ENCODE data around the gene EED. TPM values are rescaled to one million over a fixed set of nuclear protein-coding genes. Genes with fewer than 3 reads are reported as not detected.

Gene EED
- polyA plus RNA-seq, 1 donor from 2014 or later, result 40.1 TPM

- Histone ChIP-seq H3K36me3 (ENCODE audit: insufficient read depth, low read length) (no peaks in the 10 kb centered on the region), H2AFZ (ENCODE audit: low read depth, low read length) (no peak overlapping the region), H3K27ac (ENCODE audit: low read length) (no peak overlapping the region), H3K27me3 (ENCODE audit: insufficient read depth, low read depth, low read length) (no peaks in the 10 kb centered on the region), H3K79me2 (replicated peaks; ENCODE audit: insufficient read depth, low read length) (no peaks in the 10 kb centered on the region), H3K9ac (ENCODE audit: low read length) (no peak overlapping the region), H4K20me1 (ENCODE audit: insufficient read depth) (no peaks in the 10 kb centered on the region), H3K4me3 (ENCODE audit: low read length) (no peak overlapping the region), H3F3A (ENCODE audit: insufficient read depth, low read length, poor library complexity, severe bottlenecking) (no peaks in the 10 kb centered on the region), H3K4me2 (ENCODE audit: low read length) (no peak overlapping the region), H3K9me2 (ENCODE audit: insufficient read depth, low read length) (peaks cover 3% of the 10 kb centered on the region), H3K9me3 (ENCODE audit: low read length) (no peaks in the 10 kb centered on the region)
- TF ChIP-seq SMC3 (conservative IDR thresholded peaks at IDR 0.05; ENCODE audit: poor library complexity) (no peak), REST (IDR thresholded peaks at IDR 0.05; ENCODE audit: borderline replicate concordance) (no peak), EP300 (conservative IDR thresholded peaks at IDR 0.05; ENCODE audit: poor library complexity, severe bottlenecking) (no peak), MXI1 (conservative IDR thresholded peaks at IDR 0.05; ENCODE audit: poor library complexity, severe bottlenecking) (no peak), EZH2 (IDR thresholded peaks at IDR 0.05; ENCODE audit: borderline replicate concordance, insufficient read depth, low read length, poor library complexity, severe bottlenecking) (no peak), POLR2AphosphoS5 (IDR thresholded peaks at IDR 0.05) (no peak), TAF1 (IDR thresholded peaks at IDR 0.05; ENCODE audit: low read depth) (no peak), RAD21 (conservative IDR thresholded peaks at IDR 0.05) (no peak)
- TF ChIP-seq, protein P1, sequence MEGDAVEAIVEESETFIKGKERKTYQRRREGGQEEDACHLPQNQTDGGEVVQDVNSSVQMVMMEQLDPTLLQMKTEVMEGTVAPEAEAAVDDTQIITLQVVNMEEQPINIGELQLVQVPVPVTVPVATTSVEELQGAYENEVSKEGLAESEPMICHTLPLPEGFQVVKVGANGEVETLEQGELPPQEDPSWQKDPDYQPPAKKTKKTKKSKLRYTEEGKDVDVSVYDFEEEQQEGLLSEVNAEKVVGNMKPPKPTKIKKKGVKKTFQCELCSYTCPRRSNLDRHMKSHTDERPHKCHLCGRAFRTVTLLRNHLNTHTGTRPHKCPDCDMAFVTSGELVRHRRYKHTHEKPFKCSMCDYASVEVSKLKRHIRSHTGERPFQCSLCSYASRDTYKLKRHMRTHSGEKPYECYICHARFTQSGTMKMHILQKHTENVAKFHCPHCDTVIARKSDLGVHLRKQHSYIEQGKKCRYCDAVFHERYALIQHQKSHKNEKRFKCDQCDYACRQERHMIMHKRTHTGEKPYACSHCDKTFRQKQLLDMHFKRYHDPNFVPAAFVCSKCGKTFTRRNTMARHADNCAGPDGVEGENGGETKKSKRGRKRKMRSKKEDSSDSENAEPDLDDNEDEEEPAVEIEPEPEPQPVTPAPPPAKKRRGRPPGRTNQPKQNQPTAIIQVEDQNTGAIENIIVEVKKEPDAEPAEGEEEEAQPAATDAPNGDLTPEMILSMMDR (IDR thresholded peaks at IDR 0.05; ENCODE audit: poor library complexity, severe bottlenecking), result no peak
These were observed 26.1 kb upstream of the EED start for GRCh38 chr11:86218125-86219084.

GRCh38 chr11:86219311-86220193 is 25.0 kb upstream of the EED start:
- no peaks in the 10 kb centered on the region for H3K9me3 ChIP-seq (ENCODE audit: low read length)
- no peaks in the 10 kb centered on the region for H3K27me3 ChIP-seq (ENCODE audit: insufficient read depth, low read depth, low read length)
- no peaks in the 10 kb centered on the region for H3K79me2 ChIP-seq (replicated peaks; ENCODE audit: insufficient read depth, low read length)
- H3F3A ChIP-seq (ENCODE audit: insufficient read depth, low read length, poor library complexity, severe bottlenecking), result no peaks in the 10 kb centered on the region
- no peaks in the 10 kb centered on the region for H3K36me3 ChIP-seq (ENCODE audit: insufficient read depth, low read length)
- no peak overlapping the region for H2AFZ ChIP-seq (ENCODE audit: low read depth, low read length)
- no peak overlapping the region for H3K27ac ChIP-seq (ENCODE audit: low read length)
- H3K4me3 ChIP-seq (ENCODE audit: low read length), result no peak overlapping the region
- no peak for TF ChIP-seq EP300 (conservative IDR thresholded peaks at IDR 0.05; ENCODE audit: poor library complexity, severe bottlenecking)
- no peak for TF ChIP-seq SMC3 (conservative IDR thresholded peaks at IDR 0.05; ENCODE audit: poor library complexity)
- no peak for TF ChIP-seq REST (IDR thresholded peaks at IDR 0.05; ENCODE audit: borderline replicate concordance)
- TF ChIP-seq EZH2 (IDR thresholded peaks at IDR 0.05; ENCODE audit: borderline replicate concordance, insufficient read depth, low read length, poor library complexity, severe bottlenecking), result no peak
- no peak for TF ChIP-seq POLR2AphosphoS5 (IDR thresholded peaks at IDR 0.05)
- TF ChIP-seq TAF1 (IDR thresholded peaks at IDR 0.05; ENCODE audit: low read depth), result no peak
- TF ChIP-seq MXI1 (conservative IDR thresholded peaks at IDR 0.05; ENCODE audit: poor library complexity, severe bottlenecking), result no peak
- TF ChIP-seq, protein P1 (IDR thresholded peaks at IDR 0.05; ENCODE audit: poor library complexity, severe bottlenecking), result no peak
- TF ChIP-seq RAD21 (conservative IDR thresholded peaks at IDR 0.05), result no peak
- no peak overlapping the region for H3K4me2 ChIP-seq (ENCODE audit: low read length)
- H3K9me2 ChIP-seq (ENCODE audit: insufficient read depth, low read length), result peaks cover 3% of the 10 kb centered on the region
- H4K20me1 ChIP-seq (ENCODE audit: insufficient read depth), result no peaks in the 10 kb centered on the region
- H3K9ac ChIP-seq (ENCODE audit: low read length), result no peak overlapping the region
